GM12878 (cell line): ENCODE results near the gene CLNK. TPM values are rescaled to one million over a fixed set of nuclear protein-coding genes. Genes with fewer than 3 reads are reported as not detected.

ENCODE experiments used
- BMI1 ChIP-seq: fragments of 450-650 bp; IDR thresholded peaks from 2 replicates; pipeline ENCODE4 v1.6.1; 2016; ENCODE audit warnings: mild to moderate bottlenecking, moderate library complexity, borderline replicate concordance
- CREB1 ChIP-seq: IDR thresholded peaks from 2 replicates; pipeline ENCODE4 v1.6.1; 2012; ENCODE audit warnings: low read depth, mild to moderate bottlenecking, inconsistent platforms
- EZH2 ChIP-seq: IDR thresholded peaks from 2 replicates; pipeline ENCODE4 v1.6.1; 2012; ENCODE audit warnings: low read depth, mild to moderate bottlenecking, control low read depth, inconsistent platforms, low read length, borderline replicate concordance; ENCODE audit not compliant: control insufficient read depth
- GABPA ChIP-seq: IDR thresholded peaks from 2 replicates; pipeline ENCODE4 v1.6.1; 2014; ENCODE audit warnings: antibody characterized with exemption, low read depth, mild to moderate bottlenecking, inconsistent platforms
- MEF2A ChIP-seq: IDR thresholded peaks from 2 replicates; pipeline ENCODE4 v1.6.1; 2011; ENCODE audit warnings: low read depth, mild to moderate bottlenecking, low read length, moderate library complexity; ENCODE audit not compliant: insufficient read depth
- MTA2 ChIP-seq: fragments of 450-650 bp; IDR thresholded peaks from 2 replicates; pipeline ENCODE4 v1.6.1; 2016; ENCODE audit warnings: low read depth, mild to moderate bottlenecking, moderate library complexity
- MYB ChIP-seq: fragments of 150-350 bp; IDR thresholded peaks from 2 replicates; pipeline ENCODE4 v1.6.1; 2014; ENCODE audit warnings: mild to moderate bottlenecking, low read depth, low read length, borderline replicate concordance
- MYC ChIP-seq: IDR thresholded peaks from 2 replicates; pipeline ENCODE4 v1.6.1; 2011; ENCODE audit warnings: mild to moderate bottlenecking, low read length, moderate library complexity, inconsistent platforms; ENCODE audit not compliant: insufficient read depth, insufficient replicate concordance, insufficient read length, severe bottlenecking
- NFXL1 ChIP-seq: fragments of 450-650 bp; IDR thresholded peaks from 2 replicates; pipeline ENCODE4 v1.6.1; 2017; ENCODE audit warnings: antibody characterized with exemption, mild to moderate bottlenecking, borderline replicate concordance
- NR2C1 ChIP-seq: fragments of 450-650 bp; IDR thresholded peaks from 2 replicates; pipeline ENCODE4 v1.6.1; 2017; ENCODE audit warnings: antibody characterized with exemption, mild to moderate bottlenecking, moderate library complexity
- PAX8 ChIP-seq: fragments of 450-650 bp; IDR thresholded peaks from 2 replicates; pipeline ENCODE4 v1.6.1; 2017; ENCODE audit warnings: mild to moderate bottlenecking, moderate library complexity
- PBX3 ChIP-seq: IDR thresholded peaks from 2 replicates; pipeline ENCODE4 v1.6.1; 2011; ENCODE audit warnings: mild to moderate bottlenecking, low read depth, low read length, moderate library complexity; ENCODE audit not compliant: insufficient replicate concordance
- PKNOX1 ChIP-seq: fragments of 450-650 bp; IDR thresholded peaks from 2 replicates; pipeline ENCODE4 v1.6.1; 2016; ENCODE audit warnings: mild to moderate bottlenecking
- POU2F2 ChIP-seq: IDR thresholded peaks from 3 replicates; pipeline ENCODE4 v1.6.1; 2011; ENCODE audit warnings: low read depth, mild to moderate bottlenecking, low read length, borderline replicate concordance
- RB1 ChIP-seq: fragments of 450-650 bp; formaldehyde crosslinking; IDR thresholded peaks from 2 replicates; pipeline ENCODE4 v1.6.1; 2017; ENCODE audit warnings: mild to moderate bottlenecking, borderline replicate concordance
- RCOR1 ChIP-seq: conservative IDR thresholded peaks from 2 replicates; pipeline ENCODE4 v1.6.1; 2012; ENCODE audit warnings: low read depth, low read length, improper control_type of control experiment
- SKIL ChIP-seq: fragments of 450-650 bp; IDR thresholded peaks from 2 replicates; pipeline ENCODE4 v1.6.1; 2017; ENCODE audit warnings: mild to moderate bottlenecking, low read depth, inconsistent platforms; ENCODE audit not compliant: poor library complexity, severe bottlenecking
- STAT3 ChIP-seq: IDR thresholded peaks from 2 replicates; pipeline ENCODE4 v1.6.1; 2011; ENCODE audit warnings: low read depth, low read length, improper control_type of control experiment
- USF2 ChIP-seq: IDR thresholded peaks from 2 replicates; pipeline ENCODE4 v1.6.1; 2011; ENCODE audit warnings: low read depth, low read length, improper control_type of control experiment, borderline replicate concordance
- ZBTB11 ChIP-seq: fragments of 450-650 bp; formaldehyde crosslinking; IDR thresholded peaks from 2 replicates; pipeline ENCODE4 v1.5.0; 2022; ENCODE audit warnings: mild to moderate bottlenecking, missing genetic modification characterization
- ZNF24 ChIP-seq: fragments of 450-650 bp; IDR thresholded peaks from 2 replicates; pipeline ENCODE4 v1.6.1; 2017; ENCODE audit warnings: antibody characterized with exemption, mild to moderate bottlenecking
- ZNF622 ChIP-seq: fragments of 450-650 bp; IDR thresholded peaks from 2 replicates; pipeline ENCODE4 v1.6.1; 2017; ENCODE audit warnings: mild to moderate bottlenecking, inconsistent platforms
- polyA plus RNA-seq, 11 experiments: library from polyadenylated mRNA; depleted of rRNA in 4 of 11; unstranded in 6 of 11; stranded (reverse) in 5 of 11; fragments of >200 nt; fragmentation: Nextera tagmentation in 4 of 11; fragmentation: Illumina TruSeq in 1 of 11; extraction: Ambion mirVana in 4 of 11; extraction: Trizol in 1 of 11; gene quantifications; 1 replicate in 1 of 11; 2 replicates in 10 of 11; pipeline versions ENCODE4 v1.2.1 to v1.2.3, GENCODE V29; 2011 to 2016; ENCODE audit warnings: inconsistent platforms in 2 of 11, missing spikeins in 2 of 11, low read depth in 1 of 11
- total RNA-seq, 4 experiments: library from RNA; depleted of rRNA in 3 of 4; stranded (reverse); fragments of >200 nt in 3 of 4; fragmentation: Illumina TruSeq in 1 of 4; extraction: Trizol in 1 of 4; gene quantifications; 2 replicates each; pipeline versions ENCODE4 v1.2.1 to v1.2.3, GENCODE V29; 2013 to 2021

Gene CLNK
- total and polyA plus RNA-seq, 10 of the 15 experiments (the other 5 are each of a cell fraction or from before 2014, with no cell fraction given), result 2.1 to 14.3 (median 2.7) TPM

GRCh38 chr4:10456595-10457254, 227.8 kb downstream of the CLNK start (continued):
- TF ChIP-seq USF2 (no peak), NR2C1 (no peak), SKIL (no peak), ZNF622 (no peak), MTA2 (no peak), RCOR1 (no peak), MYB (no peak), STAT3 (no peak), MYC (no peak), ZNF24 (0 out of 2 replicates have a peak, but pooled peaks have one; percentile 24), PAX8 (no peak), GABPA (peak; percentile 48; the same call in 1 of the 2 replicates), NFXL1 (no peak), EZH2 (no peak), POU2F2 (no peak), BMI1 (no peak), MEF2A (no peak), CREB1 (peak; percentile 63; the same call in 1 of the 2 replicates), ZBTB11 (no peak), PKNOX1 (no peak), PBX3 (no peak), RB1 (no peak; the same call in 1 of the 2 replicates)
